Endothelial cell of umbilical vein (primary cell): ENCODE results near the gene SNX24.

Experiments used
- EZH2 ChIP-seq: IDR thresholded peaks from 2 replicates; pipeline ENCODE4 v1.6.1; 2012; ENCODE audit warnings: borderline replicate concordance, low read depth, mild to moderate bottlenecking, moderate library complexity, low read length, inconsistent platforms; ENCODE audit not compliant: severe bottlenecking
- POLR2A ChIP-seq: IDR thresholded peaks from 2 replicates; pipeline ENCODE4 v1.6.1; 2012; ENCODE audit warnings: low read depth, mild to moderate bottlenecking, control low read depth, low read length
- TF ChIP-seq, protein P1 (sequence below), 2 donors: IDR thresholded peaks; 1 replicate in 1 of 2; 2 replicates in 1 of 2; pipeline ENCODE4 v1.5.1; 2011; ENCODE audit warnings: low read length in 2 of 2, mild to moderate bottlenecking in 2 of 2, moderate library complexity in 2 of 2, control low read depth in 1 of 2, inconsistent platforms in 1 of 2, low read depth in 1 of 2; ENCODE audit not compliant: insufficient read depth in 1 of 2; ENCODE audit errors: extremely low read depth in 1 of 2

DNA sequence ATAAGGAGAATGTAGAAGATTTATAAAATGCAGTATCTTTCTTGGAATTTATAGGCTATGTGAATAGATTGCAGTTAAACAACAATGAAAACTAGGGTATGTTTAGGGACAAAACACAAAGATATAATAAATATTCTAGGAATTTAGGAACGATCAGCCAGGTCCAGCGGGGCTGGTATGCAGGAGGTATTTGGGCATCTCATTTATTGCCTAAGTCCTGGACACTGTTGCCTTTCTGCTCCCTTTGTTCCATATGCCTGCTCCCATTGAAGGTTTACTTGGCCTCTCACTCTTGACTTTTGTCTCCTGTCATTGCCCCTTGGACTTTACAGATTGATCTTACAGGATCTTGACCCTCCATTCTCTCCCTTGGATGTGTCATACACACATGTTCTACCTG lies 55.9 kb downstream of the SNX24 start:
- TF ChIP-seq, protein P1, sequence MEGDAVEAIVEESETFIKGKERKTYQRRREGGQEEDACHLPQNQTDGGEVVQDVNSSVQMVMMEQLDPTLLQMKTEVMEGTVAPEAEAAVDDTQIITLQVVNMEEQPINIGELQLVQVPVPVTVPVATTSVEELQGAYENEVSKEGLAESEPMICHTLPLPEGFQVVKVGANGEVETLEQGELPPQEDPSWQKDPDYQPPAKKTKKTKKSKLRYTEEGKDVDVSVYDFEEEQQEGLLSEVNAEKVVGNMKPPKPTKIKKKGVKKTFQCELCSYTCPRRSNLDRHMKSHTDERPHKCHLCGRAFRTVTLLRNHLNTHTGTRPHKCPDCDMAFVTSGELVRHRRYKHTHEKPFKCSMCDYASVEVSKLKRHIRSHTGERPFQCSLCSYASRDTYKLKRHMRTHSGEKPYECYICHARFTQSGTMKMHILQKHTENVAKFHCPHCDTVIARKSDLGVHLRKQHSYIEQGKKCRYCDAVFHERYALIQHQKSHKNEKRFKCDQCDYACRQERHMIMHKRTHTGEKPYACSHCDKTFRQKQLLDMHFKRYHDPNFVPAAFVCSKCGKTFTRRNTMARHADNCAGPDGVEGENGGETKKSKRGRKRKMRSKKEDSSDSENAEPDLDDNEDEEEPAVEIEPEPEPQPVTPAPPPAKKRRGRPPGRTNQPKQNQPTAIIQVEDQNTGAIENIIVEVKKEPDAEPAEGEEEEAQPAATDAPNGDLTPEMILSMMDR (IDR thresholded peaks at IDR 0.05; ENCODE audit: extremely low read depth in 1 of 2, insufficient read depth in 1 of 2, low read depth in 1 of 2, low read length in 2 of 2), result no peak
- TF ChIP-seq POLR2A (no peak), EZH2 (no peak)
